Prostate gland (tissue), 2 donors: ENCODE measurements around the gene NODAL. TPM values are rescaled to one million over a fixed set of nuclear protein-coding genes. Genes with fewer than 3 reads are reported as not detected.

ENCODE experiments used
- DNase-seq: peaks from one replicate; pipeline ENCODE4 v3.0.0-alpha.2; 2019; ENCODE audit warnings: low spot score
- H3K27ac ChIP-seq, 2 donors: fragments of 200-600 bp; sonication (generic); 2 replicates each; pipeline ENCODE4 v1.5.1; 2017 to 2019
- H3K27me3 ChIP-seq: fragments of 200-600 bp; sonication (generic); replicated peaks from 2 replicates; pipeline ENCODE4 v1.5.1; 2019; ENCODE audit not compliant: insufficient read depth
- H3K36me3 ChIP-seq, 2 donors: fragments of 200-600 bp; sonication (generic); 1 replicate in 1 of 2; 2 replicates in 1 of 2; pipeline versions ENCODE4 v1.5.1 to v1.8.1; 2017 to 2019
- H3K4me1 ChIP-seq: fragments of 200-600 bp; sonication (generic); replicated peaks from 2 replicates; pipeline ENCODE4 v1.5.1; 2019
- H3K4me3 ChIP-seq, 2 donors: fragments of 200-600 bp; sonication (generic); 2 replicates each; pipeline ENCODE4 v1.5.1; 2017 to 2019
- H3K9me3 ChIP-seq: fragments of 200-600 bp; sonication (generic); 2 replicates; pipeline ENCODE4 v1.5.1; 2017
- CTCF ChIP-seq, 4 experiments: fragments of 200-600 bp in 2 of 4; fragments of 450-650 bp in 2 of 4; sonication (generic) in 2 of 4; IDR thresholded peaks; 1 replicate in 3 of 4; 2 replicates in 1 of 4; pipeline ENCODE4 v1.5.1; 2016 to 2019; ENCODE audit warnings: antibody characterized with exemption in 4 of 4, mild to moderate bottlenecking in 2 of 4, moderate library complexity in 2 of 4
- POLR2A ChIP-seq: fragments of 450-650 bp; IDR thresholded peaks from one replicate; pipeline ENCODE4 v1.6.1; 2016; ENCODE audit warnings: antibody characterized with exemption, mild to moderate bottlenecking
- POLR2AphosphoS5 ChIP-seq: sonication (generic); formaldehyde crosslinking; IDR thresholded peaks from one replicate; pipeline ENCODE4 v1.6.1; 2017; ENCODE audit warnings: antibody characterized with exemption
- WGBS: methylation state at CpG from one replicate; pipeline ENCODE4 v1.1.5; 2018; 5-methylcytosine and 5-hydroxymethylcytosine counted together
- intact Hi-C: fragments of 100-400 bp; cut with DNase I; formaldehyde crosslinking; loops from one replicate; pipeline ENCODE4 v1.14.2; 2022
- total RNA-seq, 2 donors: library from RNA; depleted of rRNA; stranded (reverse); fragments of >200 nt; gene quantifications; one replicate each; pipeline ENCODE4 v1.1.0, GENCODE V29; 2016

Gene NODAL
- total RNA-seq, 2 donors from 2014 or later = not detected

- Histone ChIP-seq H3K9me3 (no peaks in the 10 kb centered on the region), H3K27ac (no peak overlapping the region), H3K4me3 (no peak overlapping the region), H3K36me3 (no peaks in the 10 kb centered on the region), H3K4me1 (no peaks in the 10 kb centered on the region), H3K27me3 (no peaks in the 10 kb centered on the region)
- intact Hi-C loops = no loop called here
- TF ChIP-seq POLR2A (no peak), CTCF (IDR thresholded peaks at IDR 0.05) (no peak), POLR2AphosphoS5 (no peak)
- WGBS = 69% methylated on average over 6 of the region's 6 CpGs
- DNase-seq = no peak
These were observed 13.7 kb upstream of the NODAL start for GRCh38 chr10:70455213-70455630.

- intact Hi-C loops = no loop called here
- no peak overlapping the region for H3K4me3 ChIP-seq
- WGBS = 48% methylated on average over 2 of the region's 2 CpGs
- H3K27me3 ChIP-seq = no peaks in the 10 kb centered on the region
- no peaks in the 10 kb centered on the region for H3K9me3 ChIP-seq
- no peak for DNase-seq
- no peaks in the 10 kb centered on the region for H3K36me3 ChIP-seq
- no peaks in the 10 kb centered on the region for H3K4me1 ChIP-seq
- no peak overlapping the region for H3K27ac ChIP-seq
- TF ChIP-seq CTCF (IDR thresholded peaks at IDR 0.05) (no peak), POLR2A (no peak), POLR2AphosphoS5 (no peak)
These were observed 6.8 kb upstream of the NODAL start for GRCh38 chr10:70448236-70448635.

GRCh38 chr10:70445718-70446657 is 4.5 kb upstream of the NODAL start:
- H3K27me3 ChIP-seq = peaks cover 6% of the 10 kb centered on the region
- H3K36me3 ChIP-seq = no peaks in the 10 kb centered on the region
- 56% methylated on average over 8 of the region's 8 CpGs for WGBS
- intact Hi-C loops = no loop called here
- no peak overlapping the region for H3K4me3 ChIP-seq
- no peak for TF ChIP-seq CTCF (IDR thresholded peaks at IDR 0.05)
- no peak for TF ChIP-seq POLR2AphosphoS5
- no peaks in the 10 kb centered on the region for H3K9me3 ChIP-seq
- H3K4me1 ChIP-seq = no peaks in the 10 kb centered on the region
- no peak overlapping the region for H3K27ac ChIP-seq
- DNase-seq = no peak

GRCh38 chr10:70444744-70445143 is 3.3 kb upstream of the NODAL start:
- Histone ChIP-seq H3K27me3 (peaks cover 10% of the 10 kb centered on the region), H3K9me3 (no peaks in the 10 kb centered on the region), H3K4me1 (no peaks in the 10 kb centered on the region), H3K36me3 (no peaks in the 10 kb centered on the region), H3K27ac (no peak overlapping the region), H3K4me3 (no peak overlapping the region)
- no peak for TF ChIP-seq POLR2A
- TF ChIP-seq CTCF (IDR thresholded peaks at IDR 0.05) = no peak
- no peak for TF ChIP-seq POLR2AphosphoS5
- WGBS = 82% methylated on average over 4 of the region's 4 CpGs
- intact Hi-C loops = no loop called here
- no peak for DNase-seq
